Prostate gland (tissue), 2 donors: ENCODE measurements around the gene APH1A.

ENCODE experiments used
- CTCF ChIP-seq, 4 experiments: fragments of 200-600 bp in 2 of 4; fragments of 450-650 bp in 2 of 4; sonication (generic) in 2 of 4; IDR thresholded peaks; 1 replicate in 3 of 4; 2 replicates in 1 of 4; pipeline ENCODE4 v1.5.1; 2016 to 2019; ENCODE audit warnings: antibody characterized with exemption in 4 of 4, mild to moderate bottlenecking in 2 of 4, moderate library complexity in 2 of 4
- POLR2A ChIP-seq: fragments of 450-650 bp; IDR thresholded peaks from one replicate; pipeline ENCODE4 v1.6.1; 2016; ENCODE audit warnings: antibody characterized with exemption, mild to moderate bottlenecking
- POLR2AphosphoS5 ChIP-seq: sonication (generic); formaldehyde crosslinking; IDR thresholded peaks from one replicate; pipeline ENCODE4 v1.6.1; 2017; ENCODE audit warnings: antibody characterized with exemption

GRCh38 chr1:150281758-150282557 lies 13.1 kb upstream of the APH1A start, which contains the start of gene CIART:
- TF ChIP-seq CTCF (IDR thresholded peaks at IDR 0.05) (no peak), POLR2AphosphoS5 (peak; percentile 89), POLR2A (no peak)
